ENCODE data around the gene IPO7.
"Not testable (repeated sequence)": the region's sequence is repeated elsewhere in the genome, so short reads cannot be mapped to it uniquely, and the experiment has no call there.

Gene IPO7

GRCh38 chr11:9399466-9399865, 15.0 kb downstream of the IPO7 start:
- DNase-seq: no peak

GRCh38 chr11:9401884-9402283, 17.4 kb downstream of the IPO7 start:
- not testable (repeated sequence) for DNase-seq

- no peak for DNase-seq
These were observed 44.3 kb downstream of the IPO7 start for GRCh38 chr11:9428706-9429105.

GRCh38 chr11:9438611-9439010, 54.2 kb downstream of the IPO7 start:
- no peak for DNase-seq

GRCh38 chr11:9446230-9446629, 61.8 kb downstream of the IPO7 start:
- DNase-seq: no peak

- DNase-seq: no peak
These were observed 64.3 kb downstream of the IPO7 start for GRCh38 chr11:9448576-9449352.

GRCh38 chr11:9452023-9452422, 67.6 kb downstream of the IPO7 start:
- not testable (repeated sequence) for DNase-seq

- DNase-seq: no peak
These were observed 71.3 kb downstream of the IPO7 start for GRCh38 chr11:9455722-9456121.

- peak; percentile 51 for DNase-seq
These were observed 75.3 kb downstream of the IPO7 start for GRCh38 chr11:9459667-9460321.

- peak; percentile 100 for DNase-seq
These were observed 76.0 kb downstream of the IPO7 start, which contains the start of gene ZNF143 for GRCh38 chr11:9460322-9461062. ZNF143 (plus strand) TSS chr11:9461012; CDS start chr11:9471309, 10,297 bp downstream.

GRCh38 chr11:9461063-9461759, 76.8 kb downstream of the IPO7 start:
- DNase-seq: peak; percentile 82

GRCh38 chr11:9461760-9462134, 77.3 kb downstream of the IPO7 start:
- DNase-seq: peak; percentile 49

- no peak for DNase-seq
These were observed 77.8 kb downstream of the IPO7 start for GRCh38 chr11:9462172-9462799.

GRCh38 chr11:9462806-9463537, 78.5 kb downstream of the IPO7 start:
- peak; percentile 20 for DNase-seq

GRCh38 chr11:9470765-9471164, 86.3 kb downstream of the IPO7 start:
- no peak for DNase-seq

GRCh38 chr11:9473408-9473807, 89.0 kb downstream of the IPO7 start:
- DNase-seq: no peak

GRCh38 chr11:9479899-9480298, 95.4 kb downstream of the IPO7 start:
- no peak for DNase-seq

- no peak for DNase-seq
These were observed 104.8 kb downstream of the IPO7 start for GRCh38 chr11:9489080-9489765.

GRCh38 chr11:9490376-9490775, 105.9 kb downstream of the IPO7 start:
- DNase-seq: no peak

- no peak for DNase-seq
These were observed 109.0 kb downstream of the IPO7 start for GRCh38 chr11:9493492-9493891.

GRCh38 chr11:9494316-9494715, 109.9 kb downstream of the IPO7 start:
- DNase-seq: no peak

Data from activated CD4-positive, alpha-beta T cell treated with anti-CD3 and anti-CD28 coated beads, Interleukin-2, Interleukin-6, amounts not matched to agents 100 ng/mL and 50 ng/mL, durations not matched to agents 16 hours and 8 hours (primary cell).